ENCODE results near the gene LYZL1.
"Not testable (repeated sequence)": the region's sequence is repeated elsewhere in the genome, so short reads cannot be mapped to it uniquely, and the experiment has no call there.

LYZL1 gene

DNA sequence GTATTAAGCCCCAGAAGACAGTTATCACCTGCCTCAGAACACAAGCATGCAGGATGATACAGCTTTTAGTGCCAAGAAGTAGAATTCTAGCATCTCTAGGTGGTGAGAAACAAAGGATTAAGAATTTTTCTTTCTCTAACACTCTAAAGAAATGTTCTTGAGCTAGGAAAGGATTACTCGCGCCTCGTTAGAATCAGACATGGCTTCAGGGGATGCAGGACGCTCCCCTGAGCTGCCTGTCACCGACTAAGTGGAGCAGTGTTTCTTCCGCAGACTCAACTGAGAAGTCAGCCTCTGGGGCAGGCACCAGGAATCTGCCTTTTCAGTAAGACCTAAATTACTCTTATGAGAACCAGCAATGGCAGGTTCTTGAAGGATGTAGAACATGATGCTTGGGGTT is at the start of gene LYZL1:
TSS of gene LYZL1 (plus strand) at position 165 of the 400 bp plus-strand sequence. CDS start 2,798 bp downstream, outside the sequence.
- in situ Hi-C loops (cut with HindIII; ENCODE audit: low sequenced_read_pairs), result not testable (repeated sequence)

DNA sequence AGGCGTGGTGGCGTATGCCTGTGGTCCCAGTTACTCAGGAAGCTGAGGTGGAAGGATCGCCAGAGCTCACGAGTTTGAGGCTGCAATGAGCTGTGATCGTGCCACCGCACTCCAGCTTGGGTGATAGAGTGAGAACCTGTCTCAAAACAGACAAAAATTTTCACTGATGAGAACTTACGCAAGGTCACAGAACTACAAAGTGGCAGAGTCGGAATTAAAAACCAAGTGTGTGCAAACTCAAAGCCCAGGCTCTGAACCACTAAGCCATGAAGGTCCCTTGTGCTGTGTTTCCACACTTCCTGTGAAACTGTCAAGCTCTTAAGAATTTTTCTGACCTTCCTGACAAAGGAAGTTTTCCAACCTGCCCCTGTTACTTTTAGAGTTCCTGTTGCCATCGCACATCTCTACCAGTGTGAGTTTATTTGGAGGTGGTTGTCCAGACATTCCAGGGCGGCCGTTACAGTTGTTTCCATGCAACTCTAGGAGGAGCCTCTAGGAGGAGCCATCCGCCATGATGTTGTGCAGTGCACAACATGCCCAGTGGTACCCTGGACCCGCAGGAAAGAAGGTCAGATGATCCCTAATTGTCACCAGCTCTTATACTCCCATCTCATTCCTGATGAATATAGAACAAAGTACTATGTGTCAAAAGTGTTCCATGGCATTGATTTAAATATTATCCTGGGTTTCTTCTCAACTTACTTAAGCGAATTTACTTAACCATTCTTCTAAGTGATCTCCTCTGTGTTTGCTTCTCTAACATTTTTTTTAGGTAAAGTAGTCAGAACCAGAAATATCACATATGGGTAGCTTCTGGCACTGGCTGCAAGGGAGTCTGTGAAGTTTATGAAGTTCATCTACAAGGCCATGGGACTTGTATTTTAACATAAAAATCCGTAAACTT is 49.0 kb upstream of the LYZL1 start:
- in situ Hi-C loops (cut with HindIII; ENCODE audit: low sequenced_read_pairs), result loop anchor here (10.0 kb wide), 1 partner anchor 85 kb away; no protein-coding TSS in a partner anchor

DNA sequence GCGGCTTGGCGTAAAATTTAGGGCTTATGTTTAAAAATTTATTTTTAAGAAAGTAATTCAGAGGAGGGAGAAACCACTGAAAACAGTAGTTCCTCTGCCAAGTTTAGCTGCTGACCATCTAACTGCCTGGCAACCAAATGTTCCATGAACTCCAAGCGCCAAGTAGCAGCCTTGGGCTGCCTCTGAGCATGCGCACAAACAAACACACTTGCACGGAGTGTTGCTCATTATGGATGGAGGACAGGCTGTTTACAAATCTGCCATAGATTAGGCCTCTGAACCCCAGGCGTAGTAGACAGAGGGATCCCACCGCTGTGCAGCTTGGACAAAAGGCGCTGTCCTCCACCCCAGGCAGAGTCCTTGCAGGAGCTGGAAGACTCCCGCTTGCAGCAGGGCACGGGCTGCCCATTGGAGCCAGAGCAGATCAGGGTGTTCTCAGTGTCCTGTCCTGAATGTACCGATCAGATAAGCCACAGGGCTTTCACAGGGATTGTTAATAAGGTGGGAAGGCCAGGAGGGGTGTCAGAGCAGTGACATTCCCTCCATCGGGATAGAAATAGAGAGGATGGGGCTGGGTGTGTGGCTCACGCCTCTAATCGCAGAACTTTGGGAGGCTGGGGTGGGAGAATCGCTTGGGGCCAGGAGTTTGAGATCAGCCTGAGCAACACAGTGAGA is 47.7 kb upstream of the LYZL1 start:
- in situ Hi-C loops (cut with HindIII; ENCODE audit: low sequenced_read_pairs), result loop anchor here (10.0 kb wide), 1 partner anchor 84 kb away; no protein-coding TSS in a partner anchor

DNA sequence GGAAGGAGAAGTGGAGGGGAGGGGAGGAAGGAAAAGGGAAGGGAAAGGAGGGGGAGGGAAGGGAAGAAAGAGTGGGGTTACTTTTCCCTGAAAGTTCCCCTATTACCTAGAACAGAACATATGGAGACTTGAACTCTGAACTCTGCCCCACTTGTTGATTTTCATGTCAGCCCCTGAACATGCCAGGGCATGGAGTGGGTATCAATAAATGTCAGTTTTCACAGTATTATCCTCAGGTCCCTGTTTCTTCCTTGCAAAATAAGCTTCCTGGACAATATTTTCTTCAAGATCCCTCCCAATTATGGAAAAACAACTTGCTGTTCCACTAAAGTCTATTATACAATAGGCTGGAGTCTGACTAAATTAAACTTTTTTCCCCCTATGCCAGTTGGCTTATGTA is 46.9 kb upstream of the LYZL1 start:
- in situ Hi-C loops (cut with HindIII; ENCODE audit: low sequenced_read_pairs), result loop anchor here (10.0 kb wide), 1 partner anchor 83 kb away; no protein-coding TSS in a partner anchor

DNA sequence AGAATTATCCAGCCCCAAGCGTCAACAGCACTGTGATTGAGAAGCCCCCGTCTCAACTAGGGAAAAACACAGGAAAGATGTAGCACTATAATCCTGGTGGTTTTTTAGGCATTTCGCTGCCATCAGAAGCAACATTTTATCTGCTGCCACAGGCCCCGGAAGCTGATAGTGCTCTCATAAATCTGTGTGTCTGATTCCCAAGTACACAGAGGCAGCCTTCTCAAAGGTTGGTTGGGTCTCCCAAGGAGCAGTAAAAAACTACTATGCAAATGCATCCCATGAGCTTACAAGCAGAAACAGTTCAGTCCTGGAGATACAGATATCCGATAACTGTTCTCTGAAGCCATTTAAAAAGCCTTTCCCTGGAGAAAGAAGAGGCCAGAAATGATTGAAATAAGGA is 45.8 kb upstream of the LYZL1 start:
- in situ Hi-C loops (cut with HindIII; ENCODE audit: low sequenced_read_pairs), result loop anchor here (10.0 kb wide), 1 partner anchor 82 kb away; no protein-coding TSS in a partner anchor

DNA sequence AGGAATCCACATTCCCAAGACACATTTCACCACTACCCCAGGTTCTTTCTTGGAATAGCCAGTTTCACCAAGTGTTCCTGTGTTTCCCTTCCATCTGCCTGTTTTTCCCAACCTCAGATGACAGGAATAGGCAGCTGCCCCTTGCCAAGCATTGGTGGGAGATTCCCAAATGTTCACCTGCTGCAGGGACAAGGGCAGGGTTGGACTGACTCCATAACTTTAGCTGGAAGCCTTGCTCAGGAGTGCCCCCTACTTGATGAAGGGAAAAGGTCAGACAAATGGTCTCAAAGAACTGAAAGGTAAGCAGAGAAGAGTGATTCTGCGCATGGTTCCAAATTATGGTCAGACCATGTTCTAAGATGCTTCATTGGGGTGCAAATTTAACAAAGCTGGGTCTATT is 45.1 kb upstream of the LYZL1 start:
- in situ Hi-C loops (cut with HindIII; ENCODE audit: low sequenced_read_pairs), result loop anchor here (10.0 kb wide), 1 partner anchor 81 kb away; no protein-coding TSS in a partner anchor

DNA sequence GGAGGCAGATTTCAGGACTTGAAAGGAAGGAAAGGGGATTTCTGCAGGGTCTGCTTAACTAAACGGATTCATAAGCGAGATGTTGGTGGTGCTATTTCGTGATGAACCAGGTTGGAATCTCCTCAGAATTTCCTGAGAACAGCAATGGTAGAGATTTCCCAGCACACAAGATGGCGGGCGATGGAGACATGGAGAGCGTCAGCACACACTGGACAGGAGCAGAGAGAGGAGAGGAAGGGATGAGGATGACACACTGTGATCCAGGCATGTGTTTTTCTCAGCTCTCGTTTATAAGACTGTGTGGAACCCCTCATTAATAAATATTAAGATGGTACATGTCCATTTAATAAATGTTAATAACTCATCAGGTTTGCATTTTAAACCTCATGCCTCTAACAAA is 43.9 kb upstream of the LYZL1 start:
- in situ Hi-C loops (cut with HindIII; ENCODE audit: low sequenced_read_pairs), result loop anchor here (10.0 kb wide), 1 partner anchor 80 kb away; no protein-coding TSS in a partner anchor

DNA sequence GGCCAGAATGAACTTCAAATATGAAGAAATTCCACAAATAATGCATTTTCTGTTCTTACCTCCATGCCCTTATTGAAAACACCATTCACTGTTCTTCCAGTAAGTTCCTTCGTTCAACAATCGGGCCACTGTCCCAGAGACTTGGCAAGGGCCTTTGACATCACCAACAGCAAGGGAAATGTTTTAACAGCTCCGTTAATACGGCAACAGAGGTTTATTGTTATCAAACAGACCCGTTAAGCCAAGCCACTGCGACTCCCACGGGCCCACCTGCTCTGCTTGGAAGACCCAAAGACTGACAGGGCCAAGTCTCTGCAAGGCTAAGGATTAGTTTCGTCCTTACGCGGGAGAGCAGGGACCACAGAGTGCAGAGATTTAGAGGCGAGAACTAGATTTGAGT is 43.4 kb upstream of the LYZL1 start:
- in situ Hi-C loops (cut with HindIII; ENCODE audit: low sequenced_read_pairs), result loop anchor here (10.0 kb wide), 1 partner anchor 79 kb away; no protein-coding TSS in a partner anchor

DNA sequence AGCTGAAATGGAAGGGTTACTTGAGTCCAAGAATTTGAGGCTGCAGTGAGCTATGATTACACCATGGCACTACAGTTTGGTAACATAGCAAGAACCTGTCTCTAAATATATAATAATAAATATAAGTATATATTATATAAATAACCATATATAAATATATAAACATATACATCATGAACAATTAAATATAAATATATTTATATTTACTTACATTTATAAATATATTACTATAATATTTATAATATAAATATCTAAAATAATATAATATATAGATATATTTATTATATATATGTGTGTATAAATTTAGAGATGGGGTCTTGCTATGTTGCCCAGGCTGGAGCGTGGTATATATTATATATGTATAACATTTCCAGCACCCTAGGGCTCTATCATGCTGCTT is 42.4 kb upstream of the LYZL1 start:
- in situ Hi-C loops (cut with HindIII; ENCODE audit: low sequenced_read_pairs), result loop anchor here (10.0 kb wide), 1 partner anchor 78 kb away; no protein-coding TSS in a partner anchor

DNA sequence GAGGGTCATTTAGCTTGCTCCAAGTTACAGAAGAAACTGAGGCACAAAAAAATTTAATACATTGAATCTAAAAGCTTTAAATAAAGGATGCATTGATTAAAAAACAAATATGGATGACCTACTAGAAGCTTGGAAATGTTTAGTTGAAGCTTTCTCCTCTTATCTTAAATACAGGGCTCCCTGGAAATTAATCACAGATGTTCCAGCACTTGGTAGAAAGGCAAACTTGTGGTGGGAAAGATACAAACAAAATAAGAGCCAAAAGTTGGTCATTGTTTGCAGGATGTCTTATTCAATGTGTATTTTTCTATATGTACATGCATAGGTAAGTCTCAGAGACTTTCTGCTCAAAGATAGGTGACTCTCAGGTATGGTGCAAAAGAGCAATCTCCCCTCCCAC is 40.7 kb upstream of the LYZL1 start:
- in situ Hi-C loops (cut with HindIII; ENCODE audit: low sequenced_read_pairs), result loop anchor here (10.0 kb wide), 1 partner anchor 77 kb away; no protein-coding TSS in a partner anchor

DNA sequence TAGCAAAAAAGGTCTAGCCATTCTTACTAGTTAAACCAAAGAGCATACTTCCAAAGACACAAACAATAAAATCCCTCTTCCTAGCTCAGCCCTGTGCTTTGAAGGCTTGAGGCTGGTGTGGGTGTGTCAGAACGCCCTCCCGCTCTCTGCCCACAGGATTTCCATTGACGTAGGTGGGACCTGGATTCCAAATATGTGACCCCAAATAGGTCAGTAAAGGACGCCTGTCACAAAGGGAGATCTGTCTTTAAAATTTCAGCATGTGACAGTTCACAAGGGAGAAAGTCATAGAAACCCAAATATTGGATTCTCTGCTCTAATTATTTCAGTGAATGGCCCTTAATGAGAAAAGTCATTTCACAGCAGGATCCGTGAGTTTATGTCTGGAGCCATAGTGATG is 39.9 kb upstream of the LYZL1 start:
- in situ Hi-C loops (cut with HindIII; ENCODE audit: low sequenced_read_pairs), result loop anchor here (10.0 kb wide), 1 partner anchor 76 kb away; no protein-coding TSS in a partner anchor

DNA sequence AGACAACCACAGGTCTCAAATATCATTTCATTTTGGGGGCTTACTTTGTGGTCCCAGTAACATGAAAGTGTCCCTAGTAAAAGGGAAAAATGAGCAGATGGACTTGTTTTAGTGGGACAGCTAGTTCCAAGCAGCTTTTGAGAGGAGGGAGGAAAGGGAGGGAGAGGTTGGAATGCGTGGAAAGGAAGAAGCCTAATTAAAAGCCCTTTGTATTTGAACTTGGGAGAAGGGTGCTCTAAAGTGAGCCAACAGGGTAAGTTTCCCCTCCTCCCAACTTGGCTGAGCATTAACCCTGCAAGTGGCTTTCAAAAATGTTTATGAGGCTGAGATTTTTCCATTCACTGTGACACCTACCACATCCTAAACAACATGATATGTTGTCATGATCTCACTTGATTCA is 38.8 kb upstream of the LYZL1 start:
- in situ Hi-C loops (cut with HindIII; ENCODE audit: low sequenced_read_pairs), result loop anchor here (10.0 kb wide), 1 partner anchor 605 kb away; no protein-coding TSS in a partner anchor

DNA sequence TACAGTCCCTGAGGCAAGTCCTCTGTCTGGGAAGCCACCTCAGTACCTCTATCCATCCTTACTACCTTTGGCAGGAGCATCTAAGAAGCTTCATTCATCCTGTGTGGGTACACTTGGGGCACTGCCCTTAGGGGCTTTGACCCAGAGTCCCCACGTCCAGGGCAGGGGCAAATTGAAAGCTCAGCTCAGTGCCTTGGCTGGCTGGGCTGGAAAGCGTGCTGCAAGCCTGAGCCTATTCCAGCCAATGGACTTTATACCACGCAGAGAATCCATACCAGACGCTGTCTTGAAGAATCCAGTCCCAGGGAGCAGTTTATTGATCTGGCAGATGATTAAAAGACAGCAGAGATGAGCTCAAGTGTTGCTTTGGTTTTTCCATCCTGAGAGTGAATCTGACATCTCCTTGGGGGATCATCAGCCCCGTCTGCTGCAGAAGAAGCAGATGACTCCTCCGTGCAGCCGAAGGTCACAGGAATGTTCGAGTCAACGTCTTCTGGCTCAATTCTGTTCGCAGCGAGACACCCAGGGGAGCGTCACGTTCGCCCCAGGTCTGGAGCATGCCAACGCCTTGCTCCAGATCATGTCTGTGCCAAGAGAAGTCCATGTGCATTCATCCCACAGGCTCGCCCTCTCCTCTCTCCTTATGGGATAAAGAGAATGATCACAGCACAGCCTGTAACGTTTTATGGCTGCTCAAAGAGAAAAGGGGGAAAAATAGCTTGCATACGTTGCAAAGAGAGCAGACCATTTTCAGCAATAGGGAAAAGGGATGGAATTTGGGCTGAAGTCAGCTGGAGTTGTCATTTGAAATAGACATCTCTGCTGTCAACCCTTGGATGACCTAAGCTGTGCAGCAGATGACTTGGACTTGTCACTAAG is 35.8 kb upstream of the LYZL1 start:
- in situ Hi-C loops (cut with HindIII; ENCODE audit: low sequenced_read_pairs), result loop anchor here (10.0 kb wide), 1 partner anchor 608 kb away; no protein-coding TSS in a partner anchor

DNA sequence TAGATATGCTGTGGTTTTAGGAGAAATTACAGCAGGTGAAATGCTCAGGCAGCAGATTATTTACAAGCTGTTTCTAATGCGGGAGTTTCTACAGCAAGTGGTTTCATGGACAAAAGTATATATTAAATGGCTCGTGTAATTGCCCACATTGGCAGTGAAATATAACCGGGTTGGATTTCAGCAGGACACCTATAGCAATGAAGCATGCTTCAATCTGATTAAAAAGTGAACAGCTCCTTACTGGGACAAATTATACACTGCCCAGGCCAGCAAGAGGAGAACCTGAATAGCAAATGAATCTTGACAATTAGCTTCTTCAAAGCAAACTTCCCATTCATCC is 35.2 kb upstream of the LYZL1 start:
- in situ Hi-C loops (cut with HindIII; ENCODE audit: low sequenced_read_pairs), result loop anchor here (10.0 kb wide), 1 partner anchor 609 kb away; no protein-coding TSS in a partner anchor

DNA sequence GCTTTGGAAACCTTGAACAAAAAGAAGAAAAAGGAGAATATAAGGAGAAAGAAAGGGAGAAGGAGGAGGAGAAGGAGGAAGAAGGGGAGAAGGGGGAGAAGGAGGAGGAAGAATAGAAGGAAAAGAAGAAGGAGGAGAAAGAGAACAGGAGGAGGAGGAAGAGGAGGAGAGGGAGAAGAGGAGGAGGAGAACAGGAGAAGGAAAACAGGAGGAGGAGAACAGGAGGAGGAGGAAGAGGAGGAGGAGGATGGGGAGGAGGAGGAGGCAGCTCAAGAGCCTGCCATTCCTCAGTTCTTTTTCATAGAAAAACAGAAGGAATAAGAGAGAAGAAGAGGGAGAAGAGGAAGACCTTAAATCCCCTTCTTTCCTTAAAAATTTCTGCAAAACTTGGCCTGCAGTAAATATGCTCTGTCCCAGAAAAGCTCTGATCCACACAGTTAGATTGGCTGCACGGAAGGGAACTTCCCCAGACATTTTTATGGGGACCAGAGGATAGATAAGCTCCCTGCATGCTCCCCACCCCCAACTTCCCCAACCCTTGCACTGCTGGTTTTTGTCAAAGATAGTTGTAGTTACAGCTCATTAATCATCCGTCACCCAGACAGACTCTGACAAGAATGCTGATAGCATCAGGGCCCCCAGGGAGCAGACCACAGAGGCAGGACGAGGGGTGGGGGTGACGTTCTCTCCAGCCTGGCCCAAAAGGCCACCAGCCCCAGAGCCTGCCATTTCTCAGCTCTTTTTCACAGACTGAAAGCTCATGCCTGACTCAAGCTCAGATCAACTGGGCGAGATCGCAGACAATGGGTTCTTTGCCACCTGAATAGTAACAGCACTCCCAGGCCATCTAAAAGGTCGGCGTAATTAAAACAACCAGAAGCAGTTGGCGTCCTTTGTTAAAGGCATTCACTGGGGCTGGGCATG is 34.5 kb upstream of the LYZL1 start:
- in situ Hi-C loops (cut with HindIII; ENCODE audit: low sequenced_read_pairs), result loop anchor here (10.0 kb wide), 1 partner anchor 610 kb away; no protein-coding TSS in a partner anchor

DNA sequence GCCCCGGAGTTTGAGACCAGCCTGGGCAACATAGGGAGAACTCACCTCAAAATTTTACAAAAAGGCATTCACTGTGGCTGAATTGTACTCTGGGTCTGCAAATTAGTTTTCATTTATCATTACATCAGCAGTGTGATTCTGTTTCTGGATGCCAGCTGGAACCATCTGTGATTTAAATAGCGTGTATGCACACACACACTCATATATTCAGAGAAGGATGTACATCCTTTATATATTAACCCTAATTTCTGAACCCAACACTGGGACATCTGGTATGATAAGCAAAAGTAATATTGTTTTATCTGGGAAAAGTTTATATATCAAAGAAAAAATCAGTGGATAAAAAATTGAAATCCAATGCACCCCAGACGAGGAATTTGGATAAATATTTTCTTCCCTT is 33.8 kb upstream of the LYZL1 start:
- in situ Hi-C loops (cut with HindIII; ENCODE audit: low sequenced_read_pairs), result loop anchor here (10.0 kb wide), 1 partner anchor 610 kb away; no protein-coding TSS in a partner anchor

DNA sequence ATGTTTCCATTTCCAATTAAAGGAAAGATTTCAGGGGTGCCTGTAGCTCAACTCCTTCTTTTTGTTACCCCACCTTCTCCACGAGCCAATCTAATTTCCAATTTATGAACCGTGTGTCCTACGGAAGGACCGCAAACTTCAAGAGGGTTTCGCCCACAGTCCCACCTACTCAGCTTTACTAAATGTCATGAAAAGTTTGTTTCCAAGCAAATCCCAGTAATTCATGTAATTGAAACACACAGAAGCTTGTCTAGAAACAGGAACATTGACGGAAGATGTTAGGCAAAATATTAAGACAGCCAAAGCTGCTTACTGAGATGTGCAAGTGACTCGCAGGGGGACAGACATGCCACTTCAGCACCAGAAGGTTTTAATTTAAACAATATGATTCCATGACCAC is 32.9 kb upstream of the LYZL1 start:
- in situ Hi-C loops (cut with HindIII; ENCODE audit: low sequenced_read_pairs), result loop anchor here (10.0 kb wide), 1 partner anchor 611 kb away; no protein-coding TSS in a partner anchor

DNA sequence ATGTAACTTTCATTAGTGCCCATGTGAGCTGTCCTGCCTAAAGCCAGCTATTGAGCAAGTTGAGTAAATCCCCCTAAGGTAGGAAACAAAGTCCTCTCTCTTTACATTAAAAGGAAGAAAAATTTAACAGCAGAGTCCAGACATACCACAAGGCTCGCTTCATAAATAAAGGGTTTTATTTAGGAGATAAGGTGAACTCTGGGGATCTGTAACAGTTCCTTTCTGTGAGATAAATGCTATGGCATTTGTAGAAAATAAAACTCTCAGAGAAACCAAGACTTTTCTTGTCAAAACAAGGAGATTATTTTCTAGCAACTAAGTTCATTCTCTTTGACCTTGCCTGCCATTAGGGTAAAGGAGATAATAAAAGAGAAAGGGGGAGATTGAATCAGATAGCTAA is 32.3 kb upstream of the LYZL1 start:
- in situ Hi-C loops (cut with HindIII; ENCODE audit: low sequenced_read_pairs), result loop anchor here (10.0 kb wide), 1 partner anchor 612 kb away; no protein-coding TSS in a partner anchor
